GM18907 (cell line): ENCODE results near the gene EGFLAM.

Experiments
- ATAC-seq: cut with Tn5 transposase; IDR thresholded peaks from one replicate; pipeline ENCODE4 v1.9.1; 2021; ENCODE audit warnings: mild to moderate bottlenecking, moderate library complexity; ENCODE audit not compliant: unreplicated experiment

Gene EGFLAM

GRCh38 chr5:38265546-38266179 lies 7.3 kb downstream of the EGFLAM start:
- peak; percentile 90 for ATAC-seq

- no peak for ATAC-seq
Measured at GRCh38 chr5:38267372-38267771, 9.0 kb downstream of the EGFLAM start.

- ATAC-seq = no peak
Measured at GRCh38 chr5:38273626-38274025, 15.3 kb downstream of the EGFLAM start.

GRCh38 chr5:38274370-38274769 lies 16.0 kb downstream of the EGFLAM start:
- no peak for ATAC-seq

GRCh38 chr5:38284384-38284783 lies 26.0 kb downstream of the EGFLAM start:
- no peak for ATAC-seq

- ATAC-seq = no peak
Measured at GRCh38 chr5:38285226-38285625, 26.9 kb downstream of the EGFLAM start.

GRCh38 chr5:38286002-38286401 lies 27.6 kb downstream of the EGFLAM start:
- no peak for ATAC-seq

GRCh38 chr5:38287124-38287523 lies 28.8 kb downstream of the EGFLAM start:
- ATAC-seq = no peak

GRCh38 chr5:38289457-38289856 lies 31.1 kb downstream of the EGFLAM start:
- no peak for ATAC-seq

- no peak for ATAC-seq
Measured at GRCh38 chr5:38290028-38290653, 31.8 kb downstream of the EGFLAM start.

- ATAC-seq = no peak
Measured at GRCh38 chr5:38291355-38291754, 33.0 kb downstream of the EGFLAM start.

- ATAC-seq = no peak
Measured at GRCh38 chr5:38292228-38292627, 33.9 kb downstream of the EGFLAM start.

GRCh38 chr5:38295751-38296150 lies 37.4 kb downstream of the EGFLAM start:
- no peak for ATAC-seq

- no peak for ATAC-seq
Measured at GRCh38 chr5:38297830-38298608, 39.7 kb downstream of the EGFLAM start.

GRCh38 chr5:38299585-38299984 lies 41.2 kb downstream of the EGFLAM start:
- ATAC-seq = no peak

GRCh38 chr5:38305148-38305547 lies 46.8 kb downstream of the EGFLAM start:
- no peak for ATAC-seq

GRCh38 chr5:38307845-38308244 lies 49.5 kb downstream of the EGFLAM start:
- ATAC-seq = no peak

- ATAC-seq = no peak
Measured at GRCh38 chr5:38316544-38317224, 58.3 kb downstream of the EGFLAM start.

- no peak for ATAC-seq
Measured at GRCh38 chr5:38317868-38318267, 59.5 kb downstream of the EGFLAM start.

- ATAC-seq = no peak
Measured at GRCh38 chr5:38319491-38319890, 61.1 kb downstream of the EGFLAM start.

- ATAC-seq = no peak
Measured at GRCh38 chr5:38321978-38322377, 63.6 kb downstream of the EGFLAM start.
